Fibroblast of the aortic adventitia (primary cell): Measurements from ENCODE around the gene GPR171. TPM values are rescaled to one million over a fixed set of nuclear protein-coding genes. Genes with fewer than 3 reads are reported as not detected.
"Not testable (repeated sequence)": the region's sequence is repeated elsewhere in the genome, so short reads cannot be mapped to it uniquely, and the experiment has no call there.

Experiments
- DNase-seq: peaks from one replicate; pipeline ENCODE4 v3.0.0-alpha.2; 2010; ENCODE audit warnings: low read depth
- H3K4me3 ChIP-seq: 2 replicates; pipeline ENCODE4 v1.5.1; 2011; ENCODE audit warnings: low read depth, mild to moderate bottlenecking, control low read depth, low read length, moderate library complexity
- total RNA-seq: library from RNA; depleted of rRNA; stranded (reverse); fragments of >200 nt; gene quantifications from 2 replicates; pipeline ENCODE4 v1.2.3, GENCODE V29; 2012; ENCODE audit warnings: low replicate concordance
- TF ChIP-seq, protein P1 (sequence below): IDR thresholded peaks from 2 replicates; pipeline ENCODE4 v1.5.1; 2011; ENCODE audit warnings: mild to moderate bottlenecking, low read length, control low read depth, inconsistent platforms; ENCODE audit not compliant: insufficient read depth

GPR171 gene
- total RNA-seq, 1 donor = not detected

DNA sequence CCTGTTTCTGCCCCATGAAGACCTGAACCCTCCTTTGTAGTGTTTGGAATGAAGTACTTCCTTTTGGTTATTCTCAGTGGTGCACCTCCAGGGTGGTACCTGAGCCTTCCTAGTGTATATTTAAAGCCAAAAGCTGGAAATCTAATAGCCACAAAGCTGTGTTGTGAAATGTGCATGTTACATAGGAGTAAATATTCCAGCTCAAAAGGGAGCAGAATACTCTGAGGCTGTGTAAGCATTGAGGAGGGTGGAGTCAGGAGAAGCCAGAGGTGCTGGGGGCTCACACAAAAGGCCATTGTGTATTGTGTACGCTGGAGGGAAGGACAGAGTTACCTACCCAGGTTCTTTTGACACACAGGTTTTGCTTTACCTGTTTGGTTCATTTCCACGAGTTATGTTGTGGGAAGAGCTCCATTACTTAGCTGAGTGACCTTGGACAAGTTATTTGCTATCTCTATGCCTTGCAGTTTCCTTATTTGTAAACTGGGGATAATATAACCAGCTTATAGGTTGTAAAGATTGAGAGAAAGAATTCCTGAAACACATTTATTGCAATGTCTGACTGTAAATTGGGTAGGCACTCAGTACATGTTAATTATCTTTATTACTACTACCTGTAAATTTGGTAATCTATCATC, 24.7 kb downstream of the GPR171 start:
- DNase-seq = no peak
- H3K4me3 ChIP-seq = no peak overlapping the region
- TF ChIP-seq, protein P1, sequence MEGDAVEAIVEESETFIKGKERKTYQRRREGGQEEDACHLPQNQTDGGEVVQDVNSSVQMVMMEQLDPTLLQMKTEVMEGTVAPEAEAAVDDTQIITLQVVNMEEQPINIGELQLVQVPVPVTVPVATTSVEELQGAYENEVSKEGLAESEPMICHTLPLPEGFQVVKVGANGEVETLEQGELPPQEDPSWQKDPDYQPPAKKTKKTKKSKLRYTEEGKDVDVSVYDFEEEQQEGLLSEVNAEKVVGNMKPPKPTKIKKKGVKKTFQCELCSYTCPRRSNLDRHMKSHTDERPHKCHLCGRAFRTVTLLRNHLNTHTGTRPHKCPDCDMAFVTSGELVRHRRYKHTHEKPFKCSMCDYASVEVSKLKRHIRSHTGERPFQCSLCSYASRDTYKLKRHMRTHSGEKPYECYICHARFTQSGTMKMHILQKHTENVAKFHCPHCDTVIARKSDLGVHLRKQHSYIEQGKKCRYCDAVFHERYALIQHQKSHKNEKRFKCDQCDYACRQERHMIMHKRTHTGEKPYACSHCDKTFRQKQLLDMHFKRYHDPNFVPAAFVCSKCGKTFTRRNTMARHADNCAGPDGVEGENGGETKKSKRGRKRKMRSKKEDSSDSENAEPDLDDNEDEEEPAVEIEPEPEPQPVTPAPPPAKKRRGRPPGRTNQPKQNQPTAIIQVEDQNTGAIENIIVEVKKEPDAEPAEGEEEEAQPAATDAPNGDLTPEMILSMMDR = no peak

DNA sequence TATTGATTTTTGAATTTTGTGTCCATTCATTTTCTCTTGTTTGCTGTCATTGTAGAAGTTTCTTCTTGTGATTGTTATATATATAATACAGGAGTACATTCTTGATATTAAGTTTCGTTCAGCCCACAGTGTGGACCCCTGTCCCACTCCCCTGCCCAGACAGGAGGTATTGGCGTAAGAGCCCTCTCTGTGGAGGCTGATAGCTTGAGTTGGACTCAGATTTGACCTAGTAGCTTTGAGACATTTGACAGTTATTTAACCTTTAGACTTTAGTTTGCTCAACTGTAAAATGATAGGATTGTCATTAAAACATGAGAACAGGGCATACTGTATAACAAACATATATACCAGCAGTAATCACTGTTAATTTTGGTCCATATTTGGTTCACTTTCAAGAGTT, 27.1 kb downstream of the GPR171 start:
- no peak for DNase-seq
- TF ChIP-seq, protein P1 = no peak
- no peak overlapping the region for H3K4me3 ChIP-seq

DNA sequence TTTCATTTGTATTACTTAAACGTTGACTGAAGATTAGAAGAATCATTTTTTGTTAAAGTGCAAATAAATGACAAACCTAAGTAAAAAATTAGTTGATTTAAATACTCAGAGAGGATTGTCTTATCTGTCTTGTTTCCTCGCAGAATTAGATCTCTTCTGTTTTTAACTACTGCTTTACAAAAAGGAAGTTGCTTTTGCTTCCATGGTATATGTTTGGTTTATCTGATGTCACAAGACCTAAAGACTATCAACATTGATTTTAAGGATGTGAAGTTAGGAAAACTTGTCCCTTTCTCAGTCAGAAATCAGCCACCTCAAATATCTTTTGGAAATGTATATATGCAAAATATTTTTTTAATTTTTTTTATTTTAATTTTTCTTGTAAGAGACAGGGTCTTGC, 28.7 kb downstream of the GPR171 start:
- H3K4me3 ChIP-seq = no peak overlapping the region
- no peak for DNase-seq
- TF ChIP-seq, protein P1 = no peak

DNA sequence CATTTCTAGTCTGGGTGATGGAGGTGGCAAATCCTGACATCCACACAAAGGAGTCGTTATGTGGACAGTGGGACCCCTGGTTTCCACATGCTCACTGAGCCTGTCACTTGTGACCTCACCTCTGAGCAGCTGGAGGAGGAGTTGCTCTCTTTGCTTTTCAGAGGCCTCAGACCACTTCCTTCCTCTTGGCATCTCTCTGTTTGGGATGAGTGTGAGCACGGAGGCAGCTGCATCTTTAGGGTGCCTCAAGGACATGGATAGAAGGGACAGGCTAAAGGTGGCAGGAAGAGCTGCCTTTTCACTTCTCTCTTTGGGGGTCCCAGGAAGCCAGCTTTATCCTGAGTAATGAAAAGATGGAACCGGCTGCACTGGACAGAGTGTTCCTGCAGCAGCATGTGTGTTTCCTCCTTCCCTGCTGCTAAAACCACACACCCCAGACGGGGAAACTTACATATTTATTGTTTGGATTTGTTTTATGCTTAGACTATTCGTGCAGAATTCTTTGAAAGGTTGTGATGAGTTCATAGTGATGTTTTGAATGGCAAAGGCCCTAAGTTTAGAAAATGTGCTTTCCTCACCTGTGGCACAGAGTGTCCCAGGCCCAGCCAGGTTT, 31.8 kb downstream of the GPR171 start:
- no peak for DNase-seq
- no peak overlapping the region for H3K4me3 ChIP-seq
- TF ChIP-seq, protein P1 = no peak

DNA sequence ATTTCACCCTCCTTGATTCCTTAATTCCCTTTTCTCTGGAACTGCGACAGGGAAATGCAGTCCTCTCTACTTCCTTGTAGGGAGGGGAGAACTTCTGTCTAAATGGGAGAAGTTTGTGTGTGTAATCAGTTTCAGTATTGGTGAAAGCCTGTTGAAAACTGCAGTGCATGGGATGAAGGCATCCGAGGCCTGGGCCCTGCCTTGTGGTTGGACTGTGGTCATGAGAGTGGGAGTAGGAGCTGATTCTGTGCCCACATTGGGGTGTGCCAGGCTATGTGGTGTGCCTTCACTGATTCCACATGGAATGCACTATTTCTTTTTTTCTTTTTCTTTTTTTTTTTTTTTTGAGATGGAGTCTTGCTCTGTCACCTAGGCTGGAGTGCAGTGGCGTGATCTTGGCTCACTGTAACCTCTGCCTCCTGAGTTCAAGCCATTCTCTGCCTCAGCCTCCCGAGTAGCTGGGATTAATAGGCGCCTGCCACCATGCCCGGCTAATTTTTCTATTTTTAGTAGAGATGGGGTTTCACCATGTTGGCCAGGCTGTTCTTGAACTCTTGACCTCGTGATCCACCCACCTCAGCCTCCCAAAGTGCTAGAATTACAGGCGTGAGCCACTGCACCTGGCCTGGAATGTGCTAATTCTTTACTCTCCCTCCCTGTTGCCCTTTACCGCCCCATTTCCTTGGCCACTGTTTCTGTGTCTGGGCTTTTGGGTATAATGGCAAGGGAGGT, 32.9 kb downstream of the GPR171 start:
- peak; percentile 8 for DNase-seq
- H3K4me3 ChIP-seq = not testable (repeated sequence)

DNA sequence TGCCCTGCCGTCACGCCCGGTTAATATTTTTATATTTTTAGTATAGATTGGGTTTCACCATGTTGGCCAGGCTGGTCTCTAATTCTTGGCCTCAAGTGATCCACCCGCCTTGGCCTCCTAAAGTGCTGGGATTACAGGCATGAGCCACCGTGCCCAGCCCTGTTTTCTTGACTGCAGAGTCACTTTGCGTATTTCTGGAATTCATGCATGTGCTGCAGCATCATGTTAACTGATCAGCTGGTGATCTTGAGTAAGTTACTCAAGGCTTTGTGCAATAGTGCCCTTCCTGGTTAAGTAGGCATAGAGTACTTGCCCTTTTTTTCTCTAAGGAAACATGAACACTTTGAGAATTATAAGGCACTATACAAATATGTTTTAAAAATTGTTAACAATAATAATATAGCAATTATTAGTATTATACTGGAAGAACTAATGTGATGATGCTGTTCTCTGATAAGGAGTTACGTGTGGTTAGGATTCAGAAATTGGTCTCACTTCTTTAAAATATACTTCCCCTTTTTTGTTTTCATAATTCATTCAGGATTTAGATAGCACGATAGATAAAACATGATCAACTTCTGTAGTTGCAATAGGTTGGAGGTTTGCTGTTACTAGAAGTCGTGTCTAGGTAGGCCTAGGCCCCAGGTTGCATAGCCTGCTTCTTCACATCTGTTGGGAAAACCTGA, 33.6 kb downstream of the GPR171 start:
- DNase-seq = no peak
- H3K4me3 ChIP-seq = no peak overlapping the region
- TF ChIP-seq, protein P1 = no peak
